Subcutaneous adipose tissue (tissue), 4 donors: ENCODE data around the gene PLXNA2. TPM values are rescaled to one million over a fixed set of nuclear protein-coding genes. Genes with fewer than 3 reads are reported as not detected.

Experiments
- total RNA-seq, 4 donors: library from RNA; depleted of rRNA; stranded (reverse); fragments of >200 nt; gene quantifications; one replicate each; pipeline ENCODE4 v1.1.0, GENCODE V29; 2016
- TF ChIP-seq, protein P1 (sequence below): fragments of 450-650 bp; IDR thresholded peaks from one replicate; pipeline ENCODE4 v1.5.1; 2016; ENCODE audit warnings: low read depth, mild to moderate bottlenecking, control low read depth, antibody characterized with exemption, moderate library complexity

PLXNA2 gene
- total RNA-seq, 4 donors from 2014 or later = 6.8 to 37.5 (median 14.3) TPM

- TF ChIP-seq, protein P1, sequence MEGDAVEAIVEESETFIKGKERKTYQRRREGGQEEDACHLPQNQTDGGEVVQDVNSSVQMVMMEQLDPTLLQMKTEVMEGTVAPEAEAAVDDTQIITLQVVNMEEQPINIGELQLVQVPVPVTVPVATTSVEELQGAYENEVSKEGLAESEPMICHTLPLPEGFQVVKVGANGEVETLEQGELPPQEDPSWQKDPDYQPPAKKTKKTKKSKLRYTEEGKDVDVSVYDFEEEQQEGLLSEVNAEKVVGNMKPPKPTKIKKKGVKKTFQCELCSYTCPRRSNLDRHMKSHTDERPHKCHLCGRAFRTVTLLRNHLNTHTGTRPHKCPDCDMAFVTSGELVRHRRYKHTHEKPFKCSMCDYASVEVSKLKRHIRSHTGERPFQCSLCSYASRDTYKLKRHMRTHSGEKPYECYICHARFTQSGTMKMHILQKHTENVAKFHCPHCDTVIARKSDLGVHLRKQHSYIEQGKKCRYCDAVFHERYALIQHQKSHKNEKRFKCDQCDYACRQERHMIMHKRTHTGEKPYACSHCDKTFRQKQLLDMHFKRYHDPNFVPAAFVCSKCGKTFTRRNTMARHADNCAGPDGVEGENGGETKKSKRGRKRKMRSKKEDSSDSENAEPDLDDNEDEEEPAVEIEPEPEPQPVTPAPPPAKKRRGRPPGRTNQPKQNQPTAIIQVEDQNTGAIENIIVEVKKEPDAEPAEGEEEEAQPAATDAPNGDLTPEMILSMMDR = no peak
Observed at GRCh38 chr1:208228550-208228949, 15.6 kb downstream of the PLXNA2 start.

- TF ChIP-seq, protein P1 = no peak
Observed at GRCh38 chr1:208228026-208228425, 16.2 kb downstream of the PLXNA2 start.

- TF ChIP-seq, protein P1 = no peak
Observed at GRCh38 chr1:208227366-208227765, 16.8 kb downstream of the PLXNA2 start.

- TF ChIP-seq, protein P1 = no peak
Observed at GRCh38 chr1:208225954-208226937, 17.9 kb downstream of the PLXNA2 start.

- TF ChIP-seq, protein P1 = no peak
Observed at GRCh38 chr1:208224192-208224713, 19.9 kb downstream of the PLXNA2 start.

DNA sequence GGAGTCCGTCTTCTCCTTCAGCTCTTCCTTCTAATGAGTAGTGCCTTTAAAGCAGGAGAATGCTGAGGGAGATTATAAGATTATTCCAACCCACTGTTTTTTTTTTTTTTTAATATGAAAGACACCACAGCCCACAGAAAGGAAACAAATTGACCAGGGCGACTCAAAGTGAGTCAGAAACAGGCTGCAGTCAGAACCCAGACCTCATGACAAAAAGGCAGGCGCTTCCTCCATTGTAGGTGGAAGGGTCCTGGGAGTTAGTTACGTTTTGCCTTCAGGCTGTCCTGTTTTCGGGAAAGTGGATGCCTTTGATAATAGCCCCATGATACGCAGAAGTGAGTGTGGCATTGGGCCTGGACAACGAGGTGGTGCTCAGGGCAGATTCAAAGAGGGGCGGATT, 21.0 kb downstream of the PLXNA2 start:
- TF ChIP-seq, protein P1 = no peak

- TF ChIP-seq, protein P1 = no peak
Observed at GRCh38 chr1:208222376-208223126, 21.6 kb downstream of the PLXNA2 start.
